Endothelial cell of hepatic sinusoid (primary cell): ENCODE measurements around the gene GPR183.

Source experiments
- in situ Hi-C: cut with HindIII; loops from 2 replicates; pipeline ENCODE4 v1.10.0; 2017; ENCODE audit warnings: low sequenced_read_pairs

Gene GPR183

GRCh38 chr13:99273128-99273527 is 34.1 kb downstream of the GPR183 start:
- in situ Hi-C loops: no loop called here

- in situ Hi-C loops: no loop called here
Measured at GRCh38 chr13:99272481-99272880, 34.7 kb downstream of the GPR183 start.

GRCh38 chr13:99271249-99271648 is 36.0 kb downstream of the GPR183 start:
- in situ Hi-C loops: no loop called here

- in situ Hi-C loops: no loop called here
Measured at GRCh38 chr13:99270518-99270917, 36.7 kb downstream of the GPR183 start.

GRCh38 chr13:99269627-99270241 is 37.5 kb downstream of the GPR183 start:
- in situ Hi-C loops: loop anchor here (5.0 kb wide), 2 partner anchors 52 to 97 kb away; no protein-coding TSS in a partner anchor

- in situ Hi-C loops: loop anchor here (5.0 kb wide), 2 partner anchors 52 to 97 kb away; no protein-coding TSS in a partner anchor
Measured at GRCh38 chr13:99268822-99269221, 38.4 kb downstream of the GPR183 start.

- in situ Hi-C loops: loop anchor here (5.0 kb wide), 2 partner anchors 51 to 96 kb away; no protein-coding TSS in a partner anchor
Measured at GRCh38 chr13:99267927-99268326, 39.3 kb downstream of the GPR183 start.

- in situ Hi-C loops: loop anchor here (5.0 kb wide), 2 partner anchors 50 to 95 kb away; no protein-coding TSS in a partner anchor
Measured at GRCh38 chr13:99266827-99267226, 40.4 kb downstream of the GPR183 start.

GRCh38 chr13:99265821-99266426 is 41.3 kb downstream of the GPR183 start:
- in situ Hi-C loops: loop anchor here (5.0 kb wide), 2 partner anchors 49 to 94 kb away; no protein-coding TSS in a partner anchor

GRCh38 chr13:99265162-99265800 is 41.9 kb downstream of the GPR183 start:
- in situ Hi-C loops: loop anchor here (5.0 kb wide), 2 partner anchors 48 to 93 kb away; no protein-coding TSS in a partner anchor

- in situ Hi-C loops: no loop called here
Measured at GRCh38 chr13:99264051-99264450, 43.1 kb downstream of the GPR183 start.

GRCh38 chr13:99263126-99263785 is 43.9 kb downstream of the GPR183 start:
- in situ Hi-C loops: no loop called here

- in situ Hi-C loops: no loop called here
Measured at GRCh38 chr13:99261059-99261458, 46.1 kb downstream of the GPR183 start.

- in situ Hi-C loops: no loop called here
Measured at GRCh38 chr13:99260216-99260615, 47.0 kb downstream of the GPR183 start.

GRCh38 chr13:99258946-99259345 is 48.3 kb downstream of the GPR183 start:
- in situ Hi-C loops: no loop called here

GRCh38 chr13:99258210-99258860 is 48.9 kb downstream of the GPR183 start, which contains the start of gene GPR18:
GPR18 (minus strand) TSS chr13:99258379; CDS start chr13:99255872, 2,507 bp downstream.
- in situ Hi-C loops: no loop called here

GRCh38 chr13:99257291-99257690 is 49.9 kb downstream of the GPR183 start:
- in situ Hi-C loops: no loop called here

GRCh38 chr13:99256709-99257108 is 50.5 kb downstream of the GPR183 start:
- in situ Hi-C loops: no loop called here

GRCh38 chr13:99256283-99256682 is 50.9 kb downstream of the GPR183 start:
- in situ Hi-C loops: no loop called here

GRCh38 chr13:99255271-99255670 is 51.9 kb downstream of the GPR183 start:
- in situ Hi-C loops: no loop called here

GRCh38 chr13:99254830-99255229 is 52.4 kb downstream of the GPR183 start:
- in situ Hi-C loops: no loop called here
